H1 (cell line): ENCODE results near the gene PCIF1. TPM values are rescaled to one million over a fixed set of nuclear protein-coding genes. Genes with fewer than 3 reads are reported as not detected.

Experiments used
- CTCF ChIA-PET: fragments of 300-600 bp; sonication (Branson Sonifier 250); formaldehyde crosslinking; loops from one replicate; lab custom pipeline; 2021; ENCODE audit not compliant: partially characterized antibody; lab: Charles Lee
- POLR2A ChIA-PET: fragments of 300-600 bp; sonication (Branson Sonifier 250); formaldehyde crosslinking; loops from one replicate; lab custom pipeline; 2021; ENCODE audit warnings: inconsistent platforms; ENCODE audit not compliant: partially characterized antibody; lab: Charles Lee
- DNase-seq, 2 experiments: peaks; one replicate each; pipeline versions ENCODE4 v3.0.0 to v3.0.0-alpha.2; 2010 to 2022; ENCODE audit warnings: low spot score in 2 of 2, low read depth in 1 of 2, mixed read lengths in 1 of 2
- FAIRE-seq: peaks from 2 replicates; lab custom pipeline; 2011; peaks lifted over from hg19 to GRCh38; lab: Jason Lieb, UNC
- H2AFZ ChIP-seq: 2 replicates; pipeline ENCODE4 v1.8.1; 2012; ENCODE audit warnings: low read length, inconsistent platforms
- H2AK5ac ChIP-seq: 2 replicates; pipeline ENCODE4 v1.6.1; 2013; ENCODE audit warnings: low read depth, low read length
- H2BK120ac ChIP-seq: replicated peaks from 2 replicates; pipeline ENCODE3; 2013; ENCODE audit warnings: low read depth, low read length, inconsistent platforms
- H2BK12ac ChIP-seq: 2 replicates; pipeline ENCODE4 v1.6.1; 2013; ENCODE audit warnings: low read depth, low read length
- H2BK15ac ChIP-seq: 2 replicates; pipeline ENCODE4 v1.6.1; 2013; ENCODE audit warnings: low read length
- H2BK20ac ChIP-seq: 2 replicates; pipeline ENCODE4 v1.6.1; 2013; ENCODE audit warnings: low read length
- H2BK5ac ChIP-seq: 2 replicates; pipeline ENCODE4 v1.6.1; 2013; ENCODE audit warnings: low read depth, low read length
- H3K14ac ChIP-seq: 2 replicates; pipeline ENCODE4 v1.6.1; 2013; ENCODE audit warnings: inconsistent platforms; ENCODE audit not compliant: insufficient read length
- H3K18ac ChIP-seq: 2 replicates; pipeline ENCODE4 v1.6.1; 2013; ENCODE audit warnings: low read length; ENCODE audit errors: extremely low read depth
- H3K23ac ChIP-seq: 2 replicates; pipeline ENCODE4 v1.6.1; 2013; ENCODE audit warnings: inconsistent platforms; ENCODE audit not compliant: insufficient read length
- H3K23me2 ChIP-seq: 2 replicates; pipeline ENCODE4 v1.6.1; 2013; ENCODE audit warnings: low read depth, low read length
- H3K27ac ChIP-seq: 2 replicates; pipeline ENCODE4 v1.6.1; 2011; ENCODE audit warnings: low read depth, low read length, inconsistent platforms
- H3K27me3 ChIP-seq, 4 experiments: replicated peaks in 1 of 4; 1 replicate in 1 of 4; 2 replicates in 3 of 4; pipeline versions ENCODE4 v1.6.1 to v1.8.1; 2011 to 2013; ENCODE audit warnings: low read length in 3 of 4, mild to moderate bottlenecking in 3 of 4, inconsistent platforms in 2 of 4, mixed read lengths in 2 of 4, moderate library complexity in 1 of 4; ENCODE audit not compliant: control insufficient read depth in 3 of 4, insufficient read depth in 3 of 4; ENCODE audit errors: extremely low read depth in 1 of 4
- H3K36me3 ChIP-seq, 4 experiments: 2 replicates each; pipeline versions ENCODE4 v1.6.1 to v1.8.1; 2011 to 2013; ENCODE audit warnings: mild to moderate bottlenecking in 4 of 4, low read length in 3 of 4, moderate library complexity in 2 of 4, control low read depth in 1 of 4, inconsistent platforms in 1 of 4; ENCODE audit not compliant: insufficient read depth in 4 of 4, control insufficient read depth in 2 of 4
- H3K4ac ChIP-seq: replicated peaks from 2 replicates; pipeline ENCODE3; 2013; ENCODE audit warnings: low read length, low read depth, mixed read lengths, inconsistent platforms; ENCODE audit not compliant: insufficient read length
- H3K4me1 ChIP-seq, 4 experiments: replicated peaks in 1 of 4; 1 replicate in 1 of 4; 2 replicates in 3 of 4; pipeline versions ENCODE4 v1.6.1 to v1.8.1; 2011 to 2013; ENCODE audit warnings: low read length in 3 of 4, inconsistent platforms in 2 of 4, mixed read lengths in 1 of 4; ENCODE audit not compliant: insufficient read depth in 4 of 4, control insufficient read depth in 3 of 4
- H3K4me2 ChIP-seq, 2 experiments: 2 replicates each; pipeline versions ENCODE4 v1.6.1 to v1.8.1; 2011 to 2013; ENCODE audit warnings: low read depth in 2 of 2, low read length in 2 of 2, control low read depth in 1 of 2, inconsistent platforms in 1 of 2, mild to moderate bottlenecking in 1 of 2; ENCODE audit not compliant: insufficient read depth in 1 of 2
- H3K4me3 ChIP-seq, 4 experiments: fragments of 200-600, 300-600 bp in 1 of 4; sonication (generic), shearing (Covaris generic), sonication (Bioruptor Twin) in 1 of 4; 2 replicates each; pipeline versions ENCODE4 v1.5.1 to v1.8.1; 2011 to 2016; ENCODE audit warnings: low read length in 4 of 4, low read depth in 3 of 4, control low read depth in 2 of 4, inconsistent platforms in 2 of 4, mild to moderate bottlenecking in 2 of 4, mixed read lengths in 1 of 4, moderate library complexity in 1 of 4; ENCODE audit not compliant: insufficient read depth in 2 of 4; ENCODE audit errors: extremely low read depth in 1 of 4
- H3K56ac ChIP-seq: replicated peaks from 2 replicates; pipeline ENCODE3; 2013; ENCODE audit warnings: low read depth, mild to moderate bottlenecking, mixed read lengths, low read length, inconsistent platforms; ENCODE audit not compliant: insufficient read length
- H3K79me1 ChIP-seq: 2 replicates; pipeline ENCODE4 v1.6.1; 2013; ENCODE audit warnings: low read depth, low read length, control low read depth
- H3K79me2 ChIP-seq, 2 experiments: 2 replicates each; pipeline versions ENCODE4 v1.6.1 to v1.8.1; 2012 to 2013; ENCODE audit warnings: low read length in 2 of 2, mild to moderate bottlenecking in 2 of 2, inconsistent platforms in 1 of 2; ENCODE audit not compliant: insufficient read depth in 2 of 2, control insufficient read depth in 1 of 2
- H3K9ac ChIP-seq, 4 experiments: replicated peaks in 1 of 4; 1 replicate in 1 of 4; 2 replicates in 3 of 4; pipeline versions ENCODE4 v1.6.1 to v1.8.1; 2011 to 2013; ENCODE audit warnings: low read depth in 3 of 4, low read length in 3 of 4, control low read depth in 2 of 4, mild to moderate bottlenecking in 2 of 4, moderate library complexity in 2 of 4, inconsistent platforms in 1 of 4; ENCODE audit errors: extremely low read depth in 1 of 4
- H3K9me3 ChIP-seq, 2 experiments: 2 replicates each; pipeline versions ENCODE4 v1.6.1 to v1.8.1; 2012 to 2013; ENCODE audit warnings: mild to moderate bottlenecking in 2 of 2, moderate library complexity in 2 of 2, control low read depth in 1 of 2, inconsistent platforms in 1 of 2, low read depth in 1 of 2, low read length in 1 of 2, mixed read lengths in 1 of 2; ENCODE audit not compliant: insufficient read depth in 2 of 2
- H4K20me1 ChIP-seq, 2 experiments: replicated peaks in 1 of 2; 2 replicates each; pipeline versions ENCODE3 to v1.8.1; 2011 to 2013; ENCODE audit warnings: inconsistent platforms in 2 of 2, low read length in 2 of 2, mild to moderate bottlenecking in 1 of 2; ENCODE audit not compliant: insufficient read depth in 2 of 2, control insufficient read depth in 1 of 2
- H4K5ac ChIP-seq: 2 replicates; pipeline ENCODE4 v1.6.1; 2013; ENCODE audit warnings: low read length, low read depth, mixed read lengths, inconsistent platforms; ENCODE audit not compliant: insufficient read length
- H4K8ac ChIP-seq: 2 replicates; pipeline ENCODE4 v1.8.0; 2013; ENCODE audit warnings: mild to moderate bottlenecking, moderate library complexity, low read length, inconsistent platforms; ENCODE audit not compliant: insufficient read depth; ENCODE audit errors: extremely low read depth
- H4K91ac ChIP-seq: replicated peaks from 2 replicates; pipeline ENCODE3; 2013; ENCODE audit warnings: low read length, mixed read lengths, inconsistent platforms; ENCODE audit not compliant: insufficient read length
- CEBPB ChIP-seq: IDR thresholded peaks from 2 replicates; pipeline ENCODE4 v1.6.1; 2012; ENCODE audit warnings: low read depth, low read length
- HDAC6 ChIP-seq: IDR thresholded peaks from one replicate; pipeline ENCODE4 v1.7.1; 2012; ENCODE audit warnings: low read depth, mild to moderate bottlenecking, inconsistent platforms, low read length, moderate library complexity
- TEAD4 ChIP-seq: IDR thresholded peaks from 2 replicates; pipeline ENCODE4 v1.6.1; 2012; ENCODE audit warnings: low read depth, low read length, inconsistent platforms, mixed read lengths
- WGBS, 2 experiments: shearing (Covaris generic) in 1 of 2; methylation state at CpG; one replicate each; pipeline versions ENCODE4 v1.1.6 to v1.1.7; 2013 to 2015; ENCODE audit warnings: low lambda C conversion rate in 2 of 2, mixed read lengths in 2 of 2, inconsistent platforms in 1 of 2, low coverage in 1 of 2, missing lambda C conversion rate in 1 of 2; ENCODE audit not compliant: insufficient replicate concordance in 2 of 2, insufficient coverage in 1 of 2, insufficient read length in 1 of 2; ENCODE audit errors: extremely low coverage in 1 of 2, missing lambda C conversion rate in 1 of 2; 5-methylcytosine and 5-hydroxymethylcytosine counted together
- polyA plus RNA-seq, 7 experiments: library from polyadenylated mRNA; depleted of rRNA in 3 of 7; stranded (reverse) in 5 of 7; unstranded in 2 of 7; fragments of >200 nt in 5 of 7; fragments of 200-250 nt in 2 of 7; gene quantifications; 1 replicate in 5 of 7; 2 replicates in 1 of 7; 4 replicates in 1 of 7; pipeline versions ENCODE4 v1.2.1 to v1.2.3, GENCODE V29; 2011 to 2013; ENCODE audit warnings: missing spikeins in 2 of 7, mixed read lengths in 2 of 7
- total RNA-seq: library from RNA; stranded (reverse); fragmentation: NEBNext Ultra II Directional; extraction: Animal tissue kit (Norgen Biotek cat#: 25700); gene quantifications from 2 replicates; pipeline ENCODE4 v1.2.1, GENCODE V29; 2021

Gene PCIF1
- total and polyA plus RNA-seq, 2 of the 8 experiments (the other 6 are each of a cell fraction or from before 2014, with no cell fraction given) = 30.3 to 30.6 TPM

DNA sequence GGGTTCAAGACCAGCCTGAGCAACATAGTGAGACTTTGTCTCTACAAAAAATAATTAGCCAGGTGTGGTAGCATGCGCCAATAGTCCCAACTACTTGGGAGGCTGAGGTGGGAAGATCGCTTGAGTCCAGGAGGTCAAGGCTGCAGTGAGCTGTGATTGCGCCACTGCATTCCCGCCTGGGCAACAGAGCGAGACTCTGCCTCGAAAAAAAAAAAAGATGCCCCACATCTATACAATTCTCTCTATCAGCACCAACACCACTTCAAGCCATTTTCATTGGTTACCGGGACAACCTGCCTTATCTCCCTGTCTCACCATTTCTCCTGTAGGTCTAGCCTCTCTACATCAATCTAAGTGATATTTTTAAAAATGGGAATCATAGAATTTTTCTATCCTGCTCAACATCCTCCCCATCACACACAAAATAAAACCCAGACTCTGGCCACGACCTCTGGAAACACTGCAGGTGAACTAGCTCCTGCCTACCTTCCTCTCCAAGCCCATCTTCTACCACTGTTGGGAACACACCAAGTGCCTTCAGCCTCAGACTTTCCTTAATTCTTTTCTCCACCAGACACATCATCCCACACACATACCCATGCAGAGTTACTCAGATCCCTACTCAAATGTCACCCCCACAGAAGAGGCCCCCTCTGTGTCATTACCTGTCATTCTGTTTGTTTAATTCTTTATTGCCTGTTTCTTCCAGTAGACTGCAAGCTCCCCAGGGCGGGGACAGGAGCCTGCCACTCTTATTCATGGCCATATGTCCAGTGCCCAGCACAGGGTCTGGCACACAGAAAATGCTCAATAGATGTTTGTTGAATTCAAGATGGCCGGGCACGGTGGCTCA, 12.9 kb upstream of the PCIF1 start:
- Histone ChIP-seq H4K91ac (no peak overlapping the region), H2AK5ac (no peak overlapping the region), H3K23ac (no peak overlapping the region), H3K56ac (no peak overlapping the region), H3K23me2 (no peaks in the 10 kb centered on the region)
- CTCF ChIA-PET = interaction anchor here (0.6 kb wide), 1 partner anchor 17 kb away, joined by 3 read pairs; no protein-coding TSS in a partner anchor
- no peak for TF ChIP-seq HDAC6
- TF ChIP-seq CEBPB = no peak
- no peak for TF ChIP-seq TEAD4
- TF ChIP-seq, all 59 proteins: peak for 0
- Histone ChIP-seq H3K4me1 (peaks cover 3 to 7% (median 5%) of the 10 kb centered on the region in 4 experiments; a peak in 5 of 7 replicates), H3K18ac (no peak overlapping the region), H3K4me2 (no peak overlapping the region), H2BK5ac (no peak overlapping the region), H4K5ac (no peak overlapping the region), H2AFZ (no peak overlapping the region), H3K4ac (no peak overlapping the region), H2BK12ac (no peak overlapping the region), H3K79me1 (no peaks in the 10 kb centered on the region), H3K14ac (no peak overlapping the region), H3K79me2 (no peaks in the 10 kb centered on the region), H3K27me3 (no peaks in the 10 kb centered on the region), H4K20me1 (no peaks in the 10 kb centered on the region), H2BK20ac (no peak overlapping the region), H3K36me3 (no peaks in the 10 kb centered on the region), H3K4me3 (no peak overlapping the region), H3K9ac (no peak overlapping the region), H3K9me3 (no peaks in the 10 kb centered on the region), H2BK15ac (peak overlapping the region; percentile 31; the same call in 1 of the 2 replicates), H4K8ac (no peak overlapping the region), H3K27ac (no peak overlapping the region), H2BK120ac (no peak overlapping the region)
- 93% methylated on average over 11 of the region's 11 CpGs; no CpG with 5 or more reads in 1 of the 2 experiments for WGBS, 2 experiments
- POLR2A ChIA-PET = interaction anchor here (0.7 to 11.8 kb wide), 6 partner anchors 10 to 41 kb away, joined by 3 to 165 read pairs (median 3); partner anchors contain the start of genes CTSA, NEURL2, PCIF1 and PLTP
- FAIRE-seq (no peak), DNase-seq (no peak)
